DMS53 treated with DMSO at 0.1 percent for 48 hours (cell line): ENCODE measurements around the gene IL36B.

Source experiments
- DNase-seq: peaks from one replicate; lab custom pipeline; 2025; ENCODE audit not compliant: unreplicated experiment; lab: John Stamatoyannopoulos, UW

IL36B gene

GRCh38 chr2:113056521-113056920 is 3.9 kb upstream of the IL36B start:
- no peak for DNase-seq

DNA sequence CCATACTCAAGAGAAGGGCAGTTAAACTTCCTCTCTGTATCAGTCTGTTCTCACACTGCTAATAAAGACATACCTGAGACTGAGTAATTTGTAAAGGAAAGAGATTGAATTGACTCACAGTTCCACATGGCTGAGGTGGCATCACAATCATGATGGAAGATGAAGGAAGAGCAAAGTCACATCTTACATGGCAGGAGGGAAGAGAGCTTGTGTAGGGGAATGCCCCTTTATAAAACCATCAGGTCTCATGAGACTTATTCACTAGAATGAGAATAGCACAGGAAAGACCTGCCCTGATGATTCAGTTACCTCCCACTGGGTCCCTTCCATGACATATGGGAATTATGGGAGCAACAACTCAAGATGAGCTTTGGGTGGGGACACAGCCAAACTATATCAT is 1.4 kb upstream of the IL36B start:
- DNase-seq = no peak

GRCh38 chr2:113053666-113054065 is 999 bp upstream of the IL36B start:
- no peak for DNase-seq

DNA sequence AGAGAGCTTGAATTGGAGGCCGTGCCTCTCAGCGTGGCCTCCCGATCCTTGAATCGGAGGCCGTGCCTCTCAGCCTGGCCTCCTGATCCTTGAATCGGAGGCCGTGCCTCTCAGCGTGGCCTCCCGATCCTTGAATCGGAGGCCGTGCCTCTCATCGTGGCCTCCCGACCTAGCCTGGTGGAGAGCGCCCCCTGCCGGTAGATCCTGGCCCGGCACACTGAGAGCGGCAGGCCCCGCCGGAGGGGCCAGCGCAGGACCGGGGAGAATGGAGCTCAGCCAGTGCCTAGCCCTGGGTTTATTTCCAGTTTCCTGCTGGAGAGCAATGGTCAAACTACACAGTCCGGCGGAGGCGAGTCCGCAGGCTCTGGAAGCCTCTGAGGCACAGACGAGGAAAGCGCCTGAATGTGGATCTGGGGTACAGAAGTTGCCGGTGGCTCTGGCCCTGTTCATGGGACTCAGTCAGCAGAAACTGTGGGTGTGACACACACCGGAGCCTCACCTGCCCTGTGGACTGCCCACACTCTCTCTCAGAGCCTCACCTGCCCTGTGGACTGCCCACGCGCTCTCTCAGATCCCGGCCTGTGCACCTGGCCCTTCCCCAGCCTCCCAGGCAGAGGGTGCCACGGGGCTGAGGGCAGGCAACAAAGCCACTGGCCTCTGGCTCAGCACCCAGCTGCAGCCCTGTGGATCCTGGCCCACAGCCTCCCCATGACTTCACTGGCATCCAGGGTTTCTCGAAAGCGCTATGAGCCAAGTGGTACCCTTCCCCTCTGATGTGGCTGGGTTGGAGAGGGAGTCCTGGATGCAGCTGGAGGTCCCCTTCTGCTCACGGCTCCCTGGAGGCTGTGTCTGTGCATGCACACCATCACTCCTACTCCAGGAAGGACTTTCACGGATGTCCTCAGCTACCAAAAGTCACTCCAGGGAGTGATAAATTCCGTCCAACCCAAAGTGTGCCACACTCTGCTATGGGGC is 1.5 kb downstream of the IL36B start:
- no peak for DNase-seq

GRCh38 chr2:113046465-113046864 is 6.2 kb downstream of the IL36B start:
- no peak for DNase-seq

- peak; percentile 43 for DNase-seq
Measured at GRCh38 chr2:113041871-113042270, 10.8 kb downstream of the IL36B start.

GRCh38 chr2:113039719-113040118 is 12.9 kb downstream of the IL36B start:
- no peak for DNase-seq

DNA sequence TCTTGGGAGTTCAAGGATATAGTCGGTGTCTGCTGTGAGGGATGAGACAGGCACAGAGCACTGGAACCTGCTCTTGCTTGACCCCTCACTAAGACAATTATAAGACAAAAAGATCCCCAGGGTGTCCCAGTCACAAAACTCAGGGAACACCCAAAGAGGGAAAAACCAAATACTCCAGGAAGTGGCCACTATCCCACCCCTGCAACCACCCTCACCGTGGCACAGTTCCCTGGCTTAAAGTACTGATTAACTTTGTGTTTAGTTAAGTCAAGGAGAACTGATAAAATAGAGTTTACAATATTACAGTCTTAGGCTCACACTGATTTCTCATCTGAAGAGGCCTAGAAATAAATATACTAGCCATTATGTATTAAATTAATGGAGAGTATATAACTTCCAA is 13.5 kb downstream of the IL36B start:
- no peak for DNase-seq

DNA sequence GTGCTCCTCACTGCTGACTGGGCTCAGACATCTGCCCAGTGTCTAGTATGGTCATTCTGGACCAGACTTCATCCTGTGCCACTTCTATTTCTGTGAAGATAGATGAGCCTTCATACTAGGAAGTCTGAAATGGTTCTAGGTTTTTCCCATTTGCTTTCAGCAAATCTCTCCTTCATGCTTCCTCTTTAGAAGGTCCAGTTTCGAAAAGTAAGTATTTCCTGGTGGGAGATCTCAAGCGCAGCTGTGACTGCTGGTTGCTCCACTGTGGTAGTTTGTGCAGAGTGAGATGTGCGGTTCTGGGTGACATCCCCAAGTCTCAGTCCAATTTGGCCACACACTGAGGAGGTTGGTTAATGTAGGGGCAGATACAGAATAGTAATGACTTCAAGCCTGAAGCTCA is 14.4 kb downstream of the IL36B start:
- no peak for DNase-seq

DNA sequence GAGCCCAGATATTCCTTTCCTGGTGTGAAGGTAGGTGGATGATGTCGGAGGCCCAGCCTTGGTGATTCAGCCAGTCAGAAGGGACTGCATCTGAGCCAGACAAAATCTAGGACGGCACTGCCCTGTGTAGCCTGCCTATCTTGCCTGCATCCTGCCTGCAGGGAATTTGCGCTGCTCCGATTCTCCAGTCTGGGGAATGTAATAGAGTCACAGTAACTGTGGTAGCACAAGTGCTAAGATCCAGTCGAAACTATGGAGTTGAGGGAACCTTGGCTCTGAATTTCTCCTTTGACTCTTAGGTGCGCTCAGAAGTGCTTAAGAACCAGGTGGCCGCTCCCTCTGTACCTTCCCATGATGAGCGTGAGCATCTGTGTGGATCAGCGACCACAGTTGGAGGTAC is 15.9 kb downstream of the IL36B start:
- DNase-seq = no peak

- no peak for DNase-seq
Measured at GRCh38 chr2:113034016-113034415, 18.7 kb downstream of the IL36B start.

DNA sequence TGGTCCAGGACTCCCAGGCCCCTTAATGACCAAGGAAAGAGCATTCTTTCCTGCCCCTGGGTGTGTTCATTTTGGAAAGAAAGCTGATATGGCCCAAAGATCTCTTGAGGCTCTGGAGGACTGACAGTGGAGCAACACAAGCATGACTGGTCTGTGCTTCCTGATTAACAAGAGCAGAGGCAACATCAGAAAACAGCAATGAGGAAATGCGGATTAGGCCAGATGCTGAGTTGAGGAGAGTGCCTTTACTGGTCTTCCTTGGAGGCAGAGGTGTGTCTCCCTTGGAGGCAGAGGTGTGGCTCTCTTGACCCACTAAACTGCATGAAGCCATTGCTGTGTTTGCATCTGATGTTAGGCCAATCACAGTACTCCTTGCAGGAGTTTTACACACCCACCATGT is 19.9 kb downstream of the IL36B start:
- no peak for DNase-seq

DNA sequence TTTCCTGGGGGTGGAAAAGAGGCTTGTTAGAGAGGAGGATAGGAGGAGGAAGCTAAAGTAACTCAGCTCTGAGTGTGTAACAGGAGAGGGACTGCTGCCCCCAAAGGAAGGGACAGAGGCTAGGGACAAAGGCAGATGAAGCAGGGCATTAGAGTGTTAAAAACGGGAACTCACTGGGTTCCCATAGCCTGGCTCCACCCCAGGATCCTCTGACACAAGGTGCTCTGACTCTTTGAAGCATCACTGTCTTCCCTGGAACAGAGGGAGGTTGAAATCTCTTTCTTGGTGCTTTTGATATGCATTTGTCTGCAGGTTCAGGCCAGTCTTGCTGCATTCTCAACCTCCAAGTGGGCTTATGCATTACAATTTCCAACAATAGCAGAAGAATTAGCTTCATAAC is 24.6 kb downstream of the IL36B start:
- DNase-seq = no peak

DNA sequence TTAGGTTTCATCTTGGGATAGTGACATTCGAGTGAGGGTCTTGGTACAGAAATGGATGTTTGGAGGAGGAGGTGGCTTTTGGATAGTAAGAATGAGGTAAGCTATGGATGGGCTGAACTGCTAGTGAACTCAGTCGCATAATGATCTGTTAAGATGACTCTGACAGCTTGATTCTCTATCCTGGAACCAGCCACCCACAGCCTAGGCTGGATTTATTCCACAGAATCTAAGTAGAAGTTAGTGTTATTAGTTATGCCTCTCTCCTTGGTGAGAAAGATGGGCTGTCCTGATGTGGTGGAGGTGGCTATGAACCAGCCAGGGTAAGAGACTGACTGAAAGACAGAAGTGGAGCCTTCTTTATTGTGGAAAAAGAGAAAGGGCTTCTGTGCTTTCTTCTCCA is 25.0 kb downstream of the IL36B start:
- no peak for DNase-seq

DNA sequence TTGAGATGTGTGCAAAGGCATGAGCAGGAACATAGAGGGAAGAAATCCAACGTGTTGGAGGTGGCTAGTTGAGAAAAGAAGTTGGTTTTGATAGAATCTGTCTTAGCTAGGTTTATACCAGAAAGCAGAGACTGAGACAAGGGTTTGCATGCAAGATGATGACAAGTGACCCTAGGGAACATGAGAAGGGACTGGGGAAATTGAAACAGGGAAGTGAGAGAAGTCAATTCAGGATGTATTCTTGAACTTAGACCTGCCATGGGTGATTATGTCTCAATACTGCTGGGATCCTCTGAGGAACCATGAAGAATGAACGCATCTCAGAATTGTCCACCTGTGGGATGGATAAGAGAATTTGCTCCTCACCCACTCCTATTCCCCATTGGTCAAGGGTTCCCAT is 26.9 kb downstream of the IL36B start:
- DNase-seq = no peak

GRCh38 chr2:113024764-113025163 is 27.9 kb downstream of the IL36B start:
- no peak for DNase-seq

DNA sequence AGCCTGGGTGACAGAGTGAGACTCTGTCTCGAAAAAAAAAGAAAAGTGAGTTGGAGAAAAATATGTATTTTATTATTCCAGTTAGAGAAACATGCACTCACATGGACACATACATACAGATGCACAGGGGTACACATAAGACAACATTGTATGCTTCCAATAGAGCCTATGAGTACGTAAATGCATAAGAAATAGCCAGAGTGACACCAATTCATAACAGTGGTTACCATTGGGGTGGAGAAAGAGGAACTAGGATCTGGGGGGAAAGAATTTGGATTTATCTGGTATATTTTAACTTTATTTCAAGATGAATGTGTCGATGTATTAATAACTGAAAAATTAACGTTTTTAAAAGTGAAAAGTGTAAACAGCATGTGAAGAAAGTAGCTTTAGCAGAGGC is 31.4 kb downstream of the IL36B start:
- DNase-seq = no peak

DNA sequence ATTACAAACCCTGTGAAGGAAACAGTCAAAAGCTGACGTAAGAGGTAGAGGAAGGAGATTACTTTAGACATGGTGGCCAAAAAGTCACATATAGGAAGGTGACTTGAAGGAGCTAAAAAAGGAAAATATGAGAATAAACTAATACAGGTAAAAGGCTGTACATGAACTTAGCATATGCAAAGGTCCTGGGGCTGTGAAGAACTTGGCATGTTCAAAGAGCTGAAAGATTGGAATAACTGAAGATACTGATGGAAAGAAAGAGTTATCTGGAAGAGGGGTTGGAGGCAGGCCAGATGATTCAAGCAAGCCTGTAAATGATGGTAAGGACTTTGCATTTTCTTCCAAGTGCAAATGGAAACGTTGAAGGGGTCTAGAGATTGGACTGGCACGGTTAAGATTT is 34.2 kb downstream of the IL36B start:
- DNase-seq = no peak

DNA sequence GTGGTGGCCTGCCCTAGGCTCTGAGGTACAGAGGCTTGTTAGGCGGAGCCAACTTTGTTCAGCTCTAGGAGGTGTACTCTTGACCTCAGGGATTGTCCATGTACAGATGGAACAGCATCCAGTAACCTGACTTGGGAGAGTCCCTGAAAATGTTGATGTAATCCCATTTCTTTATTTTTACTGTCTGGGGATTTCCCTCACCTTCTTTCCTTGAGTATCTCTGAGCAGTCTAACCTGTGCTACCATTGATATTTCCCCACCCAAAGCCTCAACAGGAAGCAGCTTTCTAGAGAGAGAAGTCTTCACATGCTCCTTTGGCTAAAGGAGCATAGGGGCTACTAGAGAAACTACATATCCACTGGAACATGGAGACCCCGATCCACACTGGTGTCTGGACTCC is 37.0 kb downstream of the IL36B start:
- DNase-seq = no peak

DNA sequence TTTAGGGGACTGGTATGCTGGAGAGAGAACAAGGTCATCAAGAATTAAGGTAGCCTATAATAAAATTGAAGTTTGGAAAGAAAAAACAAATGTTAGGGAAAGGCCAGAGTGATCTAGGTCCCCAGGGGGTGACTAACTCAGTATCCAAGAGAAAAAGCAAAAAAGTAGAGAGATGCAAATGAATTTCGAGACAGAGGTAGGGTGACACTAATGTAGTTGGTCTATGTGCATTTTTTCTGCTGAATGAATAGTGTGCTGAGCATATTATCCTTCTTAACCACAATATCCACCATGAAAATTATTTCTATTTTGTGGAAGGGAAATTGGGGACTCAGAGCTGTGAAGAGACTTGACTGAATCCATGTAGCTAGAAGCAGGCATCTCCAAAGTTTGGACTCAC is 37.6 kb downstream of the IL36B start:
- DNase-seq = no peak

DNA sequence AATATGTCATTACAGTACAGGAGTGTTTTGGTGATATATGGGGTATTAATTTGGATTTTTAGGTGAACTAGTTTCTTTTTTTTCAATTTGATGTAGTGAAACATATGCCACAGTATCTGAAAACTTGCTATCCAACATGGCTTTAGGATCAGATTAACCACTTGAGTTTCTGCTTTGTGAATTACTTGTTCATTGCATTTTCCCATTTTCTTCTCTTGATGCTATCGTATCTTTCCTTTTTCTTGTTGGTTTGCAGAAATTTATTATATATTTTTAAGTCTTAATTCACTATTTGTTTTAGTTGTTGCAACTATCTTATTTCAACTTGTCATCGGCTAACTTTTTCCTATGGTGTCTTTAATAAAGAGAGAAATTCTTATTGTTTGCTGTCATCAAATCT is 38.6 kb downstream of the IL36B start:
- DNase-seq = no peak

- no peak for DNase-seq
Measured at GRCh38 chr2:113013336-113013661, 39.4 kb downstream of the IL36B start.
